NB4 (cell line): ENCODE data around the gene ACTN3.
A peak's percentile ranks its signal among the peaks of the same experiment; 100 is the strongest.
"Not testable (repeated sequence)": the region's sequence is repeated elsewhere in the genome, so short reads cannot be mapped to it uniquely, and the experiment has no call there.

Experiments used
- DNase-seq: peaks from one replicate; pipeline ENCODE4 v3.0.0; 2010; ENCODE audit warnings: low read depth
- H3K4me3 ChIP-seq: one replicate; pipeline ENCODE4 v1.5.1; 2011; ENCODE audit warnings: mild to moderate bottlenecking, low read depth, low read length, moderate library complexity
- MYC ChIP-seq: IDR thresholded peaks from 2 replicates; pipeline ENCODE4 v1.6.1; 2011; ENCODE audit warnings: low read depth, low read length
- POLR2A ChIP-seq: IDR thresholded peaks from 2 replicates; pipeline ENCODE4 v1.6.1; 2011; ENCODE audit warnings: mild to moderate bottlenecking; ENCODE audit not compliant: insufficient read length; ENCODE audit errors: extremely low read depth
- TF ChIP-seq, protein P1 (sequence below): IDR thresholded peaks from 2 replicates; pipeline ENCODE4 v1.6.1; 2011; ENCODE audit warnings: low read depth, low read length
- TF ChIP-seq, protein P2 (sequence below): IDR thresholded peaks from one replicate; pipeline ENCODE4 v1.5.1; 2012; ENCODE audit warnings: low read depth, low read length

ACTN3 gene

DNA sequence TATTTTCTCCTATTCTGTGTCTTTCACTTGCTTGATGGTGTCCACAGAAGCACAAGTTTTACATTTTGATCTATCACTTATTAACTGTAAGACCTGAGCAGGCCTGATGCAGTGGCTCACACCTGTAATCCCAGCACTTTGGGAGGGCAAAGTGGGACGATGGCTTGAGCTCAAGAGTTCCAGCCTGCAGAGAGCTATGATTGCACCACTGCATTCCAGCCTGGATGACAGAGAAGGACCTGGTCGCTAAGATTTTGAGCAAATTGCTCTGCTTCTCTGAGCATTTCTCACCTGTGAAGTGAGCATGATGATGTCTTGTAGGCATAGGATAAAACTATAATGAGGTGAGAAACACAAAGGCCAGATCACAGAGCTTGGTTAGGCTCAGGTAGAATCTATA is 39.4 kb downstream of the ACTN3 start:
- DNase-seq = no peak
- H3K4me3 ChIP-seq = no peak overlapping the region

DNA sequence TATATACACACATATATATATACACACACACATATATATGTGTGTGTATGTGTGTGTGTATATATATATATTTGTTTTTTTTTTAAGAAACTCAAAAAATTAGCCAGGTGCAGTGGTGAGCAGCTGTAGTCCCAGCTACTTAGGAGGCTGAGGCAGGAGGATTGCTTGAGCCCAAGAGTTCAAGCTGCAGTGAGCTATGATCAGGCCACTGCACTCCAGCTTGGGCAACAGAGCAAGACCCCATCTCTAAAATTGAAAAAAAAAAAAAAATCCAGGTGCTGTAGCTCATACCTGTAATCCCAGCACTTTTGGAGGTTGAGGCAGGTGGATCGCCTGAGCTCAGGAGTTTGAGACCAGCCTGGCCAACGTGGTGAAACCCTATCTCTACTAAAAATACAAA is 42.6 kb downstream of the ACTN3 start:
- not testable (repeated sequence) for DNase-seq, H3K4me3 ChIP-seq

More for the DNA sequence above, 39.4 kb downstream of the ACTN3 start:
- TF ChIP-seq, protein P1, sequence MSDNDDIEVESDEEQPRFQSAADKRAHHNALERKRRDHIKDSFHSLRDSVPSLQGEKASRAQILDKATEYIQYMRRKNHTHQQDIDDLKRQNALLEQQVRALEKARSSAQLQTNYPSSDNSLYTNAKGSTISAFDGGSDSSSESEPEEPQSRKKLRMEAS = no peak
- TF ChIP-seq, protein P2, sequence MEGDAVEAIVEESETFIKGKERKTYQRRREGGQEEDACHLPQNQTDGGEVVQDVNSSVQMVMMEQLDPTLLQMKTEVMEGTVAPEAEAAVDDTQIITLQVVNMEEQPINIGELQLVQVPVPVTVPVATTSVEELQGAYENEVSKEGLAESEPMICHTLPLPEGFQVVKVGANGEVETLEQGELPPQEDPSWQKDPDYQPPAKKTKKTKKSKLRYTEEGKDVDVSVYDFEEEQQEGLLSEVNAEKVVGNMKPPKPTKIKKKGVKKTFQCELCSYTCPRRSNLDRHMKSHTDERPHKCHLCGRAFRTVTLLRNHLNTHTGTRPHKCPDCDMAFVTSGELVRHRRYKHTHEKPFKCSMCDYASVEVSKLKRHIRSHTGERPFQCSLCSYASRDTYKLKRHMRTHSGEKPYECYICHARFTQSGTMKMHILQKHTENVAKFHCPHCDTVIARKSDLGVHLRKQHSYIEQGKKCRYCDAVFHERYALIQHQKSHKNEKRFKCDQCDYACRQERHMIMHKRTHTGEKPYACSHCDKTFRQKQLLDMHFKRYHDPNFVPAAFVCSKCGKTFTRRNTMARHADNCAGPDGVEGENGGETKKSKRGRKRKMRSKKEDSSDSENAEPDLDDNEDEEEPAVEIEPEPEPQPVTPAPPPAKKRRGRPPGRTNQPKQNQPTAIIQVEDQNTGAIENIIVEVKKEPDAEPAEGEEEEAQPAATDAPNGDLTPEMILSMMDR = no peak
- TF ChIP-seq POLR2A (no peak), MYC (no peak)

DNA sequence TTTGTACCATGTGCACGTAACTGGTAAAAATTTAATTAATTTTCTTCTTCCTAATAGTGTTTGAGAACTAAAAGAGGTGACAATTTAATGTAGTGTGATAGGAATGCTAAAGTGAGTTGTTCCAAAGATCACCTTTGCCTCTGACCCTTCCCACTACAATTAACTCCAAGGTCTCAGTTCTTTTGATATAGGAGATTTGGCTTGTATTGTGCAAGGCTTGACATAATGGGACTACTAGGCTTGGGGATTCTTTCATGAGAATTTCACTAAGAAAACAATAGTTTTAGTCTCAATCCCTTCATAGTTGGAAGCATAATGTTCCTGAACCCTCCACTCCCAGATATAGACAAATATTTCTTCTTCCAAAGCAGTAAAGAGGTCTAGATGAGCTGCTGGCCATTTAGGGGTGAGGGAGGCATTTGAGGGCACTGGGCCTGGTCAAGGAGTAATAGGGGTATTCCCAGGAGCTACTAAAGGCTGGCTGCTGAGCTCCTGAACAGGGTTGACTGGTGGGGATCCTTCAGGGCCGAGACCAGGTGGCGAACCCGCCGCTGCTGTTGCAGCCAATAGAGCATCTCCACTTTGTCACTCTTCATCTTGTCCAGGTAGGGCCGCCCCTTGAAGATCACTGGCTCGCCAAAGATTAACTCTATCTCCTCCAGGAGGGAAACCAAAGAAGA is 43.4 kb downstream of the ACTN3 start:
- no peak for DNase-seq
- no peak overlapping the region for H3K4me3 ChIP-seq
- TF ChIP-seq, protein P2 = no peak
- TF ChIP-seq POLR2A = no peak
- no peak for TF ChIP-seq MYC
- TF ChIP-seq, protein P1 = no peak

DNA sequence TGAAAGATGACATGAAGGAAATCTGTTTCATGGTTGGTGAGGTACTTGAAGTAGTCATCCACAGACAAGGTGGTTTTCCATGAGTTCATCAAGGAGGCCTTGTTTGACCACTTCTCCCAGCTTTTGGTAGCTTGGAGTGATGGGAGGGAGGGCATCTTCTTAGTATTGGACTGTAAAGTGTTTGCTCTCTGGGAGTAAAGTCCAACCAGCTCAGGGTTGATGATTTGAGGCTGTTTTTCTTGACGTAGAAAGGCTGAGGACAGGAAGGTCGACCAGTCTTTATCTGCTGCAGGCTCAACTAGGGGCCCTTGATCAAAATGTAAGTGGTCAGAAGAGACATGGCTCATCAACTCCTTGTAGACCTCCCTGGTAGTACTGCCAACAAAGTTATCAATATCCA is 44.5 kb downstream of the ACTN3 start:
- no peak for TF ChIP-seq POLR2A
- TF ChIP-seq, protein P1 = no peak
- TF ChIP-seq MYC = no peak
- TF ChIP-seq, protein P2 = no peak
- no peak for DNase-seq
- no peak overlapping the region for H3K4me3 ChIP-seq

DNA sequence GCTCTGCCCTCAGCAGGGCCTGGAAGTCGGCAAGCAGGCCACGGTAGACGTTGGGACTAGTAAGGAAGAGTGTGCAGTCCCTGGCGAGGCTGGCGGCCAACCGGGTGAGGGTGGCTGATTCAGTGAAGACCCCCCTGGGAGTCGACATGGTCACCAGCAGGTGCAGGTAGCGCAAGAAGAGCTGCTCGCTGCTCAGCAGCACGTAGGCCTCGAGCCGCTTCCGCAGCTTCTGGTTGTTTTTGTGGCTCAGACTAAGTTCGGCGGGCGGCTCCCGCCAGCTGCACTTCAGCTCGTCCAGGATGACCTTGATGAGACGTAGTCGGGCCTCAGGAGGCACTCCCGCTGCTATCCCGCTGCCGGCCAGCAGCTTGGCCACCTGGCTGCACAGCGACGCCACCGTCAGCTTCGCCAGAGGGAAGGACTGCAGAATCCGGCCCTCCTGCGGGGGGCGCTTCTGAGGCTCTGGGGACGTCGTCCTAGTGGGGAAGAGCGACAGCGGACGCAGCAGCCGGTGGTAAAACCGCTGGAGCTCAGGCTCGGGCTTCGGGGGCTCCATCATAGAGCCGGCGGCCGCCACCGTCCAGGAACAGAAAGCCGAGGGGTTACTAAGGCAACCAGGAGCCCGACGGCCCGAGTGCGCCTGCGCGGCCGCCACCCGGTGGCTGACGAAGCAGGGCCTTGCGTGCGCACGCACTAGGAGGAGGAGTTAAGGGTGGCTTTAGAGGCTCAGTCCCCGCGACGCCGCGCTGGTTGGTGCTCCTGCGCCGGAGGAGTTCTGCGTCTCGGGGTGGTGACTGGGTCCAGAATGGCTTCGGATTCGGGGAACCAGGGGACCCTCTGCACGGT is 46.0 kb downstream of the ACTN3 start, which contains the start of the genes CCDC87 and CCS:
Gene CCDC87 (minus strand): TSS at position 607 of the 846 bp plus-strand sequence. CDS start 48 bp downstream, at position 559.
Gene CCS (plus strand): TSS at position 729 of the 846 bp plus-strand sequence. CDS start 77 bp downstream, at position 806.
- peak within 1 kb of the TSS; percentile 79 for H3K4me3 ChIP-seq
- peak; percentile 96 for DNase-seq
- TF ChIP-seq, protein P2 = peak; percentile 64
- TF ChIP-seq, protein P1 = peak; percentile 32; the same call in 1 of the 2 replicates
- peak; percentile 18; the same call in 1 of the 2 replicates for TF ChIP-seq MYC
- TF ChIP-seq POLR2A = peak; percentile 97

DNA sequence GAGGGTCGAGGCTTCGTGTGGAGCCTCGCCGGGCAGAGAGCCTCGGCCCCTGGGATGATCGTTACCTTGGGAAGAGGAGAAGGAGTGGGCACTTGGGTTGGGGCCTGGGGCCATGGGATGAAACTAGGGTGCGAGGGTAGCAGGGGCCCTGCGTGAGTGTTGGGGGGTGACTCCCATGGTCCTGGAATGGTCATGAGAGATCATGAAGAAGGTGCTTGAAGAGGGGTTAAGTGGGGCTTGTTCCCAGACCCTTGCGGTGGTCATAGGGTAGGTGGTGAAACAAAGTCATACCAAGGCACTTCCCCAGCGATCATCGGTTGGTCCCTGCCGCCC is 46.6 kb downstream of the ACTN3 start:
- TF ChIP-seq, protein P1 = 0 out of 2 replicates have a peak, but pooled peaks have one; percentile 0
- TF ChIP-seq, protein P2 = no peak
- TF ChIP-seq POLR2A (no peak), MYC (peak; percentile 6; the same call in 1 of the 2 replicates)
- DNase-seq = no peak
- peak overlapping the region; percentile 79 for H3K4me3 ChIP-seq
